ENCODE results near the gene ABCA12. TPM values are rescaled to one million over a fixed set of nuclear protein-coding genes. Genes with fewer than 3 reads are reported as not detected.
"Not testable (repeated sequence)": the region's sequence is repeated elsewhere in the genome, so short reads cannot be mapped to it uniquely, and the experiment has no call there.

ABCA12 gene, protein sequence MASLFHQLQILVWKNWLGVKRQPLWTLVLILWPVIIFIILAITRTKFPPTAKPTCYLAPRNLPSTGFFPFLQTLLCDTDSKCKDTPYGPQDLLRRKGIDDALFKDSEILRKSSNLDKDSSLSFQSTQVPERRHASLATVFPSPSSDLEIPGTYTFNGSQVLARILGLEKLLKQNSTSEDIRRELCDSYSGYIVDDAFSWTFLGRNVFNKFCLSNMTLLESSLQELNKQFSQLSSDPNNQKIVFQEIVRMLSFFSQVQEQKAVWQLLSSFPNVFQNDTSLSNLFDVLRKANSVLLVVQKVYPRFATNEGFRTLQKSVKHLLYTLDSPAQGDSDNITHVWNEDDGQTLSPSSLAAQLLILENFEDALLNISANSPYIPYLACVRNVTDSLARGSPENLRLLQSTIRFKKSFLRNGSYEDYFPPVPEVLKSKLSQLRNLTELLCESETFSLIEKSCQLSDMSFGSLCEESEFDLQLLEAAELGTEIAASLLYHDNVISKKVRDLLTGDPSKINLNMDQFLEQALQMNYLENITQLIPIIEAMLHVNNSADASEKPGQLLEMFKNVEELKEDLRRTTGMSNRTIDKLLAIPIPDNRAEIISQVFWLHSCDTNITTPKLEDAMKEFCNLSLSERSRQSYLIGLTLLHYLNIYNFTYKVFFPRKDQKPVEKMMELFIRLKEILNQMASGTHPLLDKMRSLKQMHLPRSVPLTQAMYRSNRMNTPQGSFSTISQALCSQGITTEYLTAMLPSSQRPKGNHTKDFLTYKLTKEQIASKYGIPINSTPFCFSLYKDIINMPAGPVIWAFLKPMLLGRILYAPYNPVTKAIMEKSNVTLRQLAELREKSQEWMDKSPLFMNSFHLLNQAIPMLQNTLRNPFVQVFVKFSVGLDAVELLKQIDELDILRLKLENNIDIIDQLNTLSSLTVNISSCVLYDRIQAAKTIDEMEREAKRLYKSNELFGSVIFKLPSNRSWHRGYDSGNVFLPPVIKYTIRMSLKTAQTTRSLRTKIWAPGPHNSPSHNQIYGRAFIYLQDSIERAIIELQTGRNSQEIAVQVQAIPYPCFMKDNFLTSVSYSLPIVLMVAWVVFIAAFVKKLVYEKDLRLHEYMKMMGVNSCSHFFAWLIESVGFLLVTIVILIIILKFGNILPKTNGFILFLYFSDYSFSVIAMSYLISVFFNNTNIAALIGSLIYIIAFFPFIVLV (N-terminal part only)
- not detected for total RNA-seq

DNA sequence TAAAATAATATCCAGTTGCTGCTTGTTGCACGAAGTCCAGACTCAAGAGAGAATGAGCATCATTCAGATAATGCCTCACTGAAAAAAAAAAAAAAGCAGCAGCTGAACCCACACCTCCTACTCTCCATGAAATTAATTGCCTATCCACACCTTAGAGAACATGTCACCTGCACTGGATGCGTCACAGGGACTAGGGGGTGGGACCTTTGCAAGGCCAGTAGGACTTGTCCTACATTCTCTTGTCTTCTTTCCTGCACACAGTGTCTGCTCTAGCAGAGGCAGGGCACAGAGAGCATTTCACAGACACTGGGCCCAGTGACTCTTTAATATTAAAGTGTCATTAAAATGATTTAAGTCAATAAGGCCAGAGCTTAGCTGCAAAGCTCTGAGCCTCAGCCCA lies at the start of gene ABCA12:
Gene ABCA12 (minus strand): TSS at position 148 of the 400 bp plus-strand sequence. CDS start 418 bp downstream, outside the sequence.
- no peak for ATAC-seq
- intact Hi-C loops (cut with DNase I): no loop called here
- no peak for DNase-seq (ENCODE audit: low spot score)

- no peak for ATAC-seq
- no peak for DNase-seq (ENCODE audit: low spot score)
- intact Hi-C loops (cut with DNase I): no loop called here
Observed at GRCh38 chr2:215188078-215188477, 49.7 kb upstream of the ABCA12 start.

GRCh38 chr2:215186021-215186420 lies 47.6 kb upstream of the ABCA12 start:
- intact Hi-C loops (cut with DNase I): no loop called here
- ATAC-seq (no peak), DNase-seq (ENCODE audit: low spot score) (no peak)

DNA sequence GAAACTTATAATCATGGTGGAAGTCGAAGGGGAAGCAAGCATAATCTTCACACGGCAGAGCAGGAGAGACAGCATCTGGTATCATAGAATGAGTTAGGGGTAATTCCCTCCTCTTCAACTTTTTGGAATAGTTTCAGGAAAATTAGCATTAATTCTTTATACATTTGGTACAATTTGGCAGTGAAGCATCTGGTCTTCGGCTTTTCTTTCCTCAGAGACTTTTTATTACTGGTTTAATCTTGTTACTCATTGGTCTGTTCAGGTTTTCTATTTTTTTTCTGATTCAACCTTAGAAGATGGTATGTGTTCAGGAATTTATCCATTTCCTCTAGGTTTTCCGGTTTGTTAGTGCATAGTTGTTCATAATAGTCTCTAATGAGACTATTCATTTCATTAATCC lies 39.7 kb upstream of the ABCA12 start:
- intact Hi-C loops (cut with DNase I): no loop called here
- ATAC-seq: no peak
- DNase-seq (ENCODE audit: low spot score): no peak

- intact Hi-C loops (cut with DNase I): no loop called here
- no peak for ATAC-seq
- no peak for DNase-seq (ENCODE audit: low spot score)
Observed at GRCh38 chr2:215171796-215172195, 33.4 kb upstream of the ABCA12 start.

GRCh38 chr2:215171151-215171550 lies 32.7 kb upstream of the ABCA12 start:
- ATAC-seq (no peak), DNase-seq (ENCODE audit: low spot score) (no peak)
- intact Hi-C loops (cut with DNase I): no loop called here

DNA sequence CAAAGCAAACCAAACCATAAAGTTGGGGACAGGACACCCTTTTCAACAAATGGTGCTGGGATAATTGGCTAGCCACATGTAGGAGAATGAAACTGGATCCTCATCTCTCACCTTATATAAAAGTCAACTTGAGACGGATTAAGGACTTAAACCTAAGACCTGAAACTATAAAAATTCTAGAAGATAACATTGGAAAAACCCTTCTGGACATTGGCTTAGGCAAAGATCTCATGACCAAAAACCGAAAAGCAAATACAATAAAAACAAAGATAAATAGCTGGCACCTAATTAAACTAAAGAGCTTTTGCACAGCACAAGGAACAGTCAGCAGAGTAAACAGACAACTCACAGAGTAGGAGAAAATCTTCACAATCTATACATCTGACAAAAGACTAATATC lies 28.1 kb upstream of the ABCA12 start:
- intact Hi-C loops (cut with DNase I): not testable (repeated sequence)

GRCh38 chr2:215163319-215163718 lies 24.9 kb upstream of the ABCA12 start:
- intact Hi-C loops (cut with DNase I); ATAC-seq: not testable (repeated sequence)
- peak; percentile 42 for DNase-seq (ENCODE audit: low spot score)

More for the DNA sequence above, 28.1 kb upstream of the ABCA12 start:
- ATAC-seq; DNase-seq (ENCODE audit: low spot score): not testable (repeated sequence)

DNA sequence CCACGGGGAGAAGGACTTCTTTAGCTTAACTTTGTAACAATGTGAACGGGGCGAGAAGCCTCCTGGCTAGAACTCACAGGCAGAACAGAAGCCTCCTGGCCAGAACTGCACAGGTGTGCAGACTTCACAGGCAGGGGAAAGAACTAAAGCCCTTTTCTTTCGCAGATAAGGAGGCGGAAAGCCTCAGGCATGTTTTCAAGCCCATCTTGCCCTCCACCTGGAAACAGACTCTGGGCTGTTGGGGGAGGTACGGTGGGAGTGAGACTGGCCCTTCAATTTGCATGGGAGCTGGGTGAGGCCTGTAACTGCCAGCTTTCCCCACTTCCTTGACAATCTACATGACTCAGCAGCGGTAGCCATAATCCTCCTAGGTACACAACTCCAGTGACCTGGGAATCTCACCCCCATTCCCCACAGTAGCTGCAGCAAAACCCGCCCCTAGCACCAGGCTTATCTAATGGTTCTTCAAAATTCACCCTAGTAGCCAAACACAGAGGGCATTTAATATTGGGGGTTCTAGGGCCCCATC lies 22.9 kb upstream of the ABCA12 start:
- DNase-seq (ENCODE audit: low spot score) (no peak), ATAC-seq (no peak)
- intact Hi-C loops (cut with DNase I): no loop called here

GRCh38 chr2:215160081-215160480 lies 21.7 kb upstream of the ABCA12 start:
- ATAC-seq (no peak), DNase-seq (ENCODE audit: low spot score) (no peak)
- intact Hi-C loops (cut with DNase I): no loop called here

DNA sequence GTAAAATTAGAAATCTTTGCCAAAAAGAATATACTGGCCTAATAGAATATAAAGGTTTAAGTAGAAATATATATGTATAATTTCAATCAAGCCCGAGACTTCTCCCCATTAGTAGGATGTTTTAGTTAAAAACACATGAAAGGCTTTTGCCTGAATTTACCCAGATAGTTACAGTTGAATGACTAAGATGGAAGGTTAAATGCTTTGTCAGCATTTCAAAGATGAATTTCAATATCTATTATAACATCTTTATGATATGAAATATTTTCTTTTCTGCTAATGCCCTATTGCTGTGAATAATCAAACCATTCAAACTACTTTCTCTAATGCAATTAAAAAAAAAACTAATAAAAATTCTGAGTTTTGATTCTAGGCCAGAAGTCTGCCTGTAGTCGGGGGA lies 18.0 kb upstream of the ABCA12 start:
- ATAC-seq (no peak), DNase-seq (ENCODE audit: low spot score) (no peak)
- intact Hi-C loops (cut with DNase I): no loop called here

- DNase-seq (ENCODE audit: low spot score) (no peak), ATAC-seq (no peak)
- intact Hi-C loops (cut with DNase I): no loop called here
Observed at GRCh38 chr2:215149894-215150293, 11.5 kb upstream of the ABCA12 start.

DNA sequence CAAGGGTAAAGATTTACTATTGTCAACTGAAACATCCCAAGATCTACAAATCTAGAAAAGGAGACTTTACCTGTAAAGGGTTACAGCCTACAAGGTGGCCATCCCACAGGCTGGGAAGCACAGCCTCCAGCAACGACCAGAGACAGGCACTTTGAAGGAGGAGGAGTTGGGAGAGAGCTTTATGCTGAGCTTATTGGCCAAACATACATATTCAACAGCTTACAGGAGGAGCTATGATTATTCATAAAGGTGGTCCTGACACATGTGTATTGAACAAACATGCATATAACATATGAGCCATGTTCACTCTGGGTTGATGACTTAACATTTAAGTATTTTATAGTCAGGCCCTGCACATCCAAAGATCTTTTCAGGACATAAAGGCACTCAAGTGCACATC lies 11.1 kb upstream of the ABCA12 start:
- intact Hi-C loops (cut with DNase I): no loop called here
- no peak for ATAC-seq
- no peak for DNase-seq (ENCODE audit: low spot score)

DNA sequence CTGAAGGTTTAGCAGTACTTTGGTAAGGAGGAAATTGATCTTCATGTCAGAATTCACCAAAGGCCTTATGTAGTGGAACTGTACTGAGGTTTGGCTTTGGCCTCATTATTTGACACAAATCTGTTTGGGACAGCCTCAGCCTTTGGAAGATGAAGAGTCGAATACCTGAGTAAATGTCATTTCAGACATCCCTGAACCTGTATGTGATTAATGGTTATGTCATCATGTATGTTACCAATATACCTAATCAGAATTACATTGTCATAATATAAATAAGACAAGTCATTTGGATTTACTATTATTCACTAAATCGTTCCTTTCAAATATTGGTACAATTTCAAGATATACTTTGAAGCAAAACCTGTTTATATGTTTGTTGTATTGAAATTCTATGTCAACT lies 10.6 kb upstream of the ABCA12 start:
- intact Hi-C loops (cut with DNase I): no loop called here
- ATAC-seq (no peak), DNase-seq (ENCODE audit: low spot score) (no peak)

DNA sequence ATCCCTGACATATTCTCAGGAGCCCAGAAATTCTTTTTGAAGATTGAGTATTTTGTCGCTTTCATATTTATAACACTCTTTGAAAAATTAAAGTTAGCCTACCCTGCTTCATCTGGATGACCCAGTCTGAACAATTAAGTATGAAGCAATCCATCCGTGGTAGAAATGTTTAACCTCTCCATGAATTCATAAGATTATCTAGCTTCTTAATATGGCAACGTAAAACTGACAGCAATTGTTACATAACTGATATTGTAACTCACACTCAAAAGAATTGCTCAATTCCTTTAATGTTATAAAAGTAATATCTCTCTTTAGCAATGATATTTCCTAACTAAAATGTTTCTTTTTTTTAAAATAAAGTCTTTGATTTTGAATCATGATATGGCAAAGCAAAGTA lies 7.2 kb upstream of the ABCA12 start:
- ATAC-seq (no peak), DNase-seq (ENCODE audit: low spot score) (no peak)
- intact Hi-C loops (cut with DNase I): no loop called here

DNA sequence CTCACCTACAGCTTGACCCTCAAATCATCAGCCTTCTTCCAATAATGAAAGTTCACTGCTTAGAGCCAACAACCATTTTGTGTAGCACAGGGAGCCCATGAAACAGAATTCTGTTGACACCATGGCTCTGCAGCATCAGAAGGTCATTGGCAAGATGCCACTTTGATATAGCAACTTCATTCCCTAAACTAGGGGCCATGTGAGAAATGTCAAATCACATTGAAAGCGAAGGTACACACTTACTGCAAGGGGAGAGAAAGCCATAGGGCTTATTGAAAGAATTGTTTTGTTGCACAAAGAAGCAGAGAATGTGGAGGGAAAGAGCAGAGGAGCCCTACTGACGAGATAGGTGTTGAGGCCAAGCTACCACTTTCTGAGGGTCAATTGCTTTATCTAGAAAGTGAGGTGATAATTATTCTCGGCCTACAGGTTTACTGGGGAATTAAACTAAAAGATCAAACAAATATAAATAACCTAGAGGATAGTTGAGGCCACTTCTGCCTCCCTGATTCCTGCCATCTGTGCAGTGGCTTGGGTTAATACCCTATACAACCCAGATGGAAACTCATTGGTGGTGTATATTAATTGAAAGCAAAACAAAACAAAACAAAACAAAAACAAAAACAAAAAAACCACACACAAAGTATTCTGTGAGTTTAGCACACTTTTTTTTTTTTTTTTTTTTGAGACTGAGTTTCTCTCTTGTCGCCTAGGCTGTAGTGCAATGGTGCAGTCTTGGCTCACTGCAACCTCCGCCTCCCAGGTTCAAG lies 5.9 kb upstream of the ABCA12 start:
- intact Hi-C loops (cut with DNase I): loop anchor here (5.0 kb wide), 1 partner anchor 48 kb away; no protein-coding TSS in a partner anchor
- DNase-seq (ENCODE audit: low spot score) (no peak), ATAC-seq (no peak)

DNA sequence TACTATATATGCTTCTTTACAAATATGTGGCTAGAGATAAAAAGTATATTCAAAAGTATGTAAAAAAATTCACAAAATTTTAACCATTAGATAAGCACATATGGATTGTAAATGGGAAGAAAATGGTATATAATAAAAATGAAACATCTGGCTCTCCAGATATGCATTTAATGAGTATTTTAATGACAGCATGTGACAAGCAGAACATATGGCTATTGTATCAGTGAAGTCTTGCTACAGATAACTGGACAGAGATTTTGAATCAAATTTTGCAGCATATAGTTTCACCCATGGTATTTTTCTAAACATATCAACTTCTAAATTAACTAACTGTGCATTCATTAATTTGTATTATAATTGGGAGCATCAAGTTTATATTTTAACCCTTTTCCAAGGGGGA lies 5.0 kb upstream of the ABCA12 start:
- intact Hi-C loops (cut with DNase I): loop anchor here (5.0 kb wide), 1 partner anchor 49 kb away; no protein-coding TSS in a partner anchor
- ATAC-seq (no peak), DNase-seq (ENCODE audit: low spot score) (no peak)

DNA sequence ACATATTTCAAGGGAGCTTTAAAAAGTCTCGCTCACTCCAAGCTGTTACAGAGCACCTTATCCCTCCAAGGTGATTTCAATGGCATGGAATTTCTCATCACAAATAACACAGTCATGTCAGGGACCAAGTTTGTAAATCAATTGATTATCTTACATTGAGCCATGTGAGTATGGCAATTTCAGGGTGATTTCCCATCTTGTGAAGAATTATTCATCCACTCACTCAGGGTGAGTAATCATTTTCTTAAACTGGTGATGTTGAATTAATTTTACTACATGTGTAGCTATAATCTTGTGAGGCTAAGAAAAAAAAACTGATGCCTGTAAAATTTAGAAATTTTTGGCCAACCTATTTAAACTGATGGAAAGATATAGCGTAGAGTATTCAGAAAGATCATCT lies 3.3 kb upstream of the ABCA12 start:
- DNase-seq (ENCODE audit: low spot score) (no peak), ATAC-seq (no peak)
- intact Hi-C loops (cut with DNase I): loop anchor here (5.0 kb wide), 1 partner anchor 51 kb away; no protein-coding TSS in a partner anchor

All from sciatic nerve (tissue), 2 donors.